UCSD-AML1 (cell line): Measurements from ENCODE around the gene SDC4.

Source experiments
- DNase-seq: peaks from one replicate; lab custom pipeline; 2025; ENCODE audit not compliant: unreplicated experiment; lab: John Stamatoyannopoulos, UW

SDC4 gene

DNA sequence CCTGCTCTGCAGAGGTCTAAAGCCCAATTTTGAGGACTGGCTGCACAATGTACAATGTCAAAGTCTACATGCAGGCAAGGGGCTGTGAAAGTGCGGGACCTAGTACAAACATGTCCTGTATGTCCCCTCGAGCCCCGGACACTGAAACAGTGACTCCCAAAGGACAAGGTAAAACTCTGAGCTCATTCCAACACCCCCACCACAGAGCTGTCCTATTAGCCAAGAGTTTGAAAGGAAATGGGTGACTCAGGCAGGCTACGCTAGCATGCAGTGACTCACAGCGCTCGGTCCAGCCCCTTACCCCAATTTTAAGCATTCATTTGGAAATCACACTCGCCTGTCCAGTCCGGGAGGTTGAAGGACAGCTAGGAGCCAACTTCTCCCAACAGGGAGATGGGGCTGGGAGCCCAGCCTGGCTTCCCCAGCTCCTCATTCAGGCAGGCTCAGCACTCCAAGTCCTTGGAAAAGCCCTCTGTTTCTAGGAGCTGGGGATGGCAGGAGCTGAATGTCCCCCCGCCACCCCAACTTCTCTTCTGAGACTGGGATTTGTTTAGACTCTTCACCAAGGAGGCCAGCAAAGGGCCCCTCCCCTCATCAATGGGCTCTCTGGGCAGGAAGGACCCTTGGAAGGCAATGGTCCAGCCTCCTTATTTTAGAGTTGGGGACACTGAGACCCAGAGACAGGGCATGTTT lies 3.9 kb downstream of the SDC4 start:
- DNase-seq, result peak; percentile 45

DNA sequence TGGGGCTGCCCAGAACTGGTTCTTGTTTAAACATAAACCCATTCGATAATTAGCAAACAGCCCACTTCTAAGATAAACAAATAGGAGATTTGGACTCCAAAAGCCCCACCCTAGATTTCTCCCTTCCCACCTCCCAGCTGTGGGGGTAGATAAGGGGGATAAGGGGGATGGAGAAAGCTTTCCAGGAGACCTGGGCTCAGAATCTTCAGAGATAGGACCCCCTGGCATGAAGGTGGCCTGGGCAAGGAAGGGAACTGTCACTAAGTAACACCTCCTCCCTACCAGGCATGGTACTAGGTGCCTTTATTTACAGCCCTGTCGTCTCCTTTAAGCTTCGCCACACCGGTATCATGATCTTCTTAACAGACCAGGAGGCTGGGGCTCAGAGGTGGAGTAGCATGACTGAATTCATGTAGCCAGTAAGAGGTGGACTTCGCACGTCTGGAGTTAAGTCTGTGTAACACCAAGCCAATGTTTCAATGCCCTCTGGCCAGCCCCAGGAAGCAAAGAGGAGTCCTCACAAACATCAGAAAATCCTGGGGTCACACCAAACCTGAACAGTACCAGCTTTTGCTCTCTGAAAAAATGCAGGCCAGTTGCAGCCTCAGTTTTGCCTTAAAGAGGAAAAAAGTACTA lies 4.6 kb downstream of the SDC4 start:
- DNase-seq, result no peak

DNA sequence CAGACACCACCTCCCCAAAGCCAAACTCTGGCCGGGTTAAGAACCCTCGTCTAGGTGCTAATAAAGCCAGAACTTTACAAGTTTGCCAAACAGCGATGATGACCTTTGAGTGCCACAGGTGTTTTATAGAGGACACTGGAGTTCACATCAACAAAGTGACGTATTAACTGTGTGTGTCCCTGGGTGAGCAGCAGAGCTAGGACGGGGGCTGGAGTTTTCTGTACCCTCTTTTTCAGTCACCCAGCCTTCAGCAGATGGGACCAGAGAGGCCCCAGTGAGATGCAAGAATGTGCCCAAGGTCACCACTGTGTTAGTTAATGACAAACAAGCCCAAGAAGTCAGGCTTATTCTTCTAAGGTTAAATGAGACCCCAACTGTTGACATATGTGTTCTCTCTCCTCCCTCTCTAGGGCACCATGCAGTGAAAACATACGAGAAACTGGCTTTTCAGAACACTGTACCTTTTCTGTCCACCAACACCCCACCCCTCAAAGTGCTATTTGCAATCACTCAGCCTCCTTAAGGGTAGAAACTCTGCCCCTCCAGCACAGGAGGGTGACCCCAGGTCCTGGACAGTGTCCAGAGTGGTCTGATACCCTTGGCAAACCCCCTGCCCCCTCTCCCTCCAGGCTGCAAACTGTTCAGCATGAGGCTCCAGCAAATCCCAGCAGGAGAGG lies 5.2 kb downstream of the SDC4 start:
- DNase-seq, result no peak

DNA sequence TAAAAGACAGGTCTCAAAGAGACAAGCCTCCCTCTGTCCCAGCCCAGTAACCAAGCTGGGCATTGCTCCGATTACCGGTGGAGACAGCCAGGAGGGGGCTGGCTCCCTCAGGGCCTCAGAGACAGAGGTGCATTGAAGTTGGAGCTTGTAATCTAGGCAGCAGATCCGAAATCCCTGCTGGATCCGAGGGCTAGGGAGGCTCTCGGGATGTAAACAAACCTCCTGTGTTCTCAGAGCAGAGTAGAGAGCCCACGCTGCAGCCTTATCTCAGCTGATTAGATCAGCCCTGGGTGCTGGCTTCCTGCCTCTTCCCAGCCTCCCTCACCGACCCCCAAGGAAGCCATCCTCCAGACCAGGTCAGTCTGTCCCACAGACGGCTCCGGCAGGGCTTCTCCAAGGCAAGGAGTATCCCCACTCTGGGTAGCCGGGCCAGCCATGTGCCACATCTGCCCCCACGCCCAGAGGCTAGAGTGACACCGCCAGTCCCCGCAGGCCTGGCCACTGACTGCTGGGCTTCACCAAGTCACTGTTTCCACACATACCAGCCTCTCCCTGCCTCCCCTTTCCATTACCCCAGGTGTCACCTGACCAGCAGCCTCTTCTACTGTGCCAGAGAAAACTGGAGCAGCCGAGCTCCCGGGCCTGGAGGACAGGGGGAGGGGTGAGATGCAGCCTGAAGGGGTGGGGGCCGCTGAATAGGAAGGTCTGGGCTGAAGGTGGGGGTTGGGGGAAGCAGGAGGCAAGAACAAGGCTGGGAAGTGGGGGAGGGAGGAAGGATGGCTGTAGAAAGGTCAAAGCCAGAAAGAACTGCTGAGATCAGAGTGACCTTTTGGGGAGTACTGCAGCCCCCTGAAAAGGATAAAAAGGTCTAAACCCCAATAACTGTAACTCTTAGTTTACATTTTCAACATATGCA lies 6.0 kb downstream of the SDC4 start:
- peak; percentile 53 for DNase-seq

DNA sequence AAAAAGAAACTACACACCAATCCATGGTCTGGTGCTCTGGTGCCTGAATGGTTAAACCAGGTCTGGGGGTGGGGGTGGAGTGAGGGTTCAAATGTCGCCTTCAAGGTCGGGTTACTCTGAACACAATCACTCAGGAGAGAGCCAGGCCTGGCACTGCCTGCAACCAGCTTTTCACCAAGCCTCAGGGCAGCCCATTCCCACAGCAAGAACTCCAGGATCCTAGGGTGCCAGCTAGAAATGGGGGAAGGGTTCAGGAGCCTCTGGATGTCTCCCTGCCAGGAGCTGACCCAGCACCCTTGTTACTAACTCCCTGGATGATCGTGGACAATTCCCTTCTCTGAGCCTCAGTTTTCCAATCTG lies 6.7 kb downstream of the SDC4 start:
- DNase-seq, result no peak

DNA sequence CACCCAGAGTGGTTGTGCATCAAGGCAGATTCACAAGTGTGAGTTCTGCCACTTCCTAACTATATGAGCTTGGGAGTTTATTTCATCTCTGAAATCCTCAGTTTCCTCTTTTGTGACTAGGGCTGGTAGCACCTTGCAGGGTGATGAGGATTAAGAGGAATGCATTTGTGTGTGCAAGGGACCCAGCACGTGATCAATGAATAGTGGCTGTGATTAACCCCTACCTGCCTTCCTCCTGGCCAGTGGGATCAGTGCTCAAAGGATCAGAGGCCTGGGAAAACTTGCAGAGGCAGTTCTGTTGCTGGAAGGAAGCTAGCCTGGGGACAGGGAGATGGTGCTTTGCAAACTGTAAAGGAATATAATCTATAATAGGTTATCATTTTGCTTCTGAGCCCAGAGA lies 7.3 kb downstream of the SDC4 start:
- DNase-seq, result no peak

DNA sequence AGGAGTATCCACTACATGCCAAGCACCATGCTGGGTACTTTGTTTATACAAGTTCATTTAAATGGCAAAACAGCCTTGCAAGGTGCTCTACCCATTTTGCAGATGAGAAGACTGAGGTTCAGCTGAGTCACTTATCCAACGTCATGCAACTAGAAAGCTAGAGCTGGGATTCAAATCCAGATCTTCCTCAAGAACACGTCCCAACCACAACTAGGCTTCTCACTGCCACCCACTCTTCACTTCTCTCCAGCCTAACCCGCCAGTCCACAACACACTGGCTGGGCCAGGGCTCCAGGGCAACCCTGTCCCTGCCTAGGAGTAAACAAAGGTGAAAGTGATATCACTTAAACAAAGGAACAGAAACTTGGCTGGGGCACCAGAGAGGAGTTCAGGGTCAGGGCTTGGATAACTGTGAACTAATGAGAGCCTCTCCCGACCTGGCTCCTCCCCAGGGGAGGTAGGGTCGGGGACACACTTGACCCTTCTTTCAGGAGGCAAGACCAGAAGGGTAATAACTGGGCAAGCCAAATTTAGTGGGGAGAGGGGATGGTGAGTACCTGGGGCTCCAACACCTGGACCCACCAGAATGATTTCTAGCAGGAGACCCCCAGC lies 7.9 kb downstream of the SDC4 start:
- no peak for DNase-seq

DNA sequence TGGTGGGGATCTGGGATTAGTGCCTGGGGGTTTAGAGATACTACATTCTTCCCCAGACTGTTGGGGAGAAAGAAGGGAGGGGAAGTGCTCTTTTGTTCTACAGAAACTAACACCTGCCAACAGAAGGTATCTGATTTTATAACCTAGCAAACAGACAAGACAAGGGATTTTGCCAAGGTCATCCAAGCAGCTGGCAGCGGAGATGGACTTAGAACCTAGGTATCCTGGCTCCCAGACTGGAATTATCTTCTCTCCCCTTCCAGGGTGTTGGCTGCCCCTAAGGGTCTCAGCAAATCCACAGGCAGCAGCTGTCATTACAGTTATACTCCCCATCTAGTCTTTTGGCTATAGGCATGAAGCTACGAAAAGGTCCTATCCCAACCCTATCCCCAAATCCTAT lies 8.4 kb downstream of the SDC4 start:
- no peak for DNase-seq

DNA sequence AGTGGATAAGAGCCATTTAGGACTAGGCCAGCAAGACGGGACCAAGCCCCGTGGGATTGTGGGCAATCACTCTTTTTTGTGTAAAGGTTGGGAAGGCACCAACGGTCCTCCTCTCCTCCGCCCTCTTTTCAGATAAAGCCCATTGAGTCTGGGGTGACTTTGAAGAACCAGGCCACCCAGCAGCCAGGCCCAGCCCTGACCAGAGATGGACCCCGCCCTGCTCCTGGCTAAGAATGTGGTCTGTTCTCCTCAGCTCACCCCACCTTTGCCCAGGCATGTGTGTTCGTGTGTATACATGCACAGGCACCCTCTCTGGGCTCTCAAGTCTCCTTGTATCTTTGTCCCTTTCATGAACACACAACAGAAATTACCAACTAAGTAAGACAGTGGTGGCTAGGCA lies 9.1 kb downstream of the SDC4 start:
- no peak for DNase-seq

DNA sequence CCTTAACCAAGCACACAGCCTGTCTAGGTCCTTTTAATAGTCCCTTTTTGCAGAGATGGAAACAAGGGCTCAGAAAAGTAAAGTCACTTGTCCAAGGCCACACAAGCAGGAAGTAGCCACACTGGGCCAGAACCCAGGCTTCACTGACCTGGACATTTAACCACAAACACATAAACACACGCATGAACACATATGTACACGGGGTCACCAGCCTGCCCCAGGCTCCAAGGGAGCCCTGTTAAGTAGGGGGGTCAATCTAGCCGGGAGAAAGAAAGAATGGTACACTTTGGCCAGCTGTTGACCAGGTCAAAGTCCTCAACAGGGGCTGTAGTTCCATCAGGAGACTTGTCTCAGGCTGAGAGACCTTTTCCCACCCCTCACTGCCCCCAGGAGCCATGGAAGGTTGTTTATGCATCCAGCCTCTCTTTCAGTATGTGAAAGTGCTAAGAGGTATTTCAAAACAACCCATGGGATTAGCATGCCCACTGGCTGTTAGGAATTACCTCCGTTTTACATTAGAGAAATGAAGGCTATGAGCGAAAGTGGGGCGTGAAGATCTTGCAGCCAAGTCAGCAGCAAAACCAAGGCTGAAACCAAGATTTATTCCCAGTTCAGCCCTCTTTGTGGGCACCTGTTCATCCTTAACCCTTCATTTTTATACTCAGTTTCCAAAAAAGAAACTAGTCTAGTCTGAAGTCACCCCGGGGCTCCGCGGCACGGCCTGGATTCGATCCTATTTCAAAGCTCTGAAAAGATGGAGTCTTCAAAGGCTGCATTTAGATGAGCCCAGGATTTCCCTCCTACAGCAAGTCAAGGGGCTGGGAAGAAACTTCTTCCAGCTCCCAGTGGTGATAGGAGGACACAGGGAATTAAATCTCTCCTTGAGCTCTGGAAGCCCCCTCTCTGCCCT lies 9.8 kb downstream of the SDC4 start:
- DNase-seq, result no peak

DNA sequence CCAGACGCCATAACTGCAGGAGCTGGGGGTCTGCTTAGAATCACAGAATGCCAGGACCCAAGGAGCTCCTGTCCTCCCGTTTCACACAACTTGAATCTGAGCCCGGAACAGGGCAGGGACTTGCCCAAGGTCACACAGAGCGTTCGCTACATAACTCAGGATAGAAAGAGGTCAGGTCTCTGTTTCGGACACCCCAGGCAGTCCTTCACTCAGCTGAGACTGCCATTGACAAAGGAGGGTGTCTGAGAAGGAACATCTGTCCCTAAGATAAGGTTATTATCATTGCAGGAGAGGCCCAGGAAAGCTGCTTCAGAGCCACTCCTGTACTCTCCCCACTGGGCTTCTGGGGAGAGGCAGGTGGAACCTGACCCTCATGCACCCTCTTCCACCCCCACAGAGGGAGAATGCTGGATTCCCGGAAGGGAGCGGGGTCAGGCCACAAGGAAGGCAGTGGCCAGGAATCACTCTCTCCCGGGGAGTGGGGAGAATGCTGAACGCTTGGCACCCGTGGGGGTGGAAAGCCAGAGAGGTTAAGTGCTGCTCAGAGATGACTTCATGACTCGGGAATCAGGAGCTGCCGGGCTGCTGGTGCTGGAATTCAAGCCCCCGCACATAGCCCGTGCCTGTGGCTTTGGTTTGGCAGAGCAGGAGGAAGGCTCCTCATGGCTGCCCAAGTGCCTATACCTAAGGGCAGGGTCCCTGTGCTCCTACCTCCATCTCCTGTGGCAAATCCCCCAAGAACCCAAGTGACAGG lies 10.7 kb downstream of the SDC4 start:
- DNase-seq, result no peak

DNA sequence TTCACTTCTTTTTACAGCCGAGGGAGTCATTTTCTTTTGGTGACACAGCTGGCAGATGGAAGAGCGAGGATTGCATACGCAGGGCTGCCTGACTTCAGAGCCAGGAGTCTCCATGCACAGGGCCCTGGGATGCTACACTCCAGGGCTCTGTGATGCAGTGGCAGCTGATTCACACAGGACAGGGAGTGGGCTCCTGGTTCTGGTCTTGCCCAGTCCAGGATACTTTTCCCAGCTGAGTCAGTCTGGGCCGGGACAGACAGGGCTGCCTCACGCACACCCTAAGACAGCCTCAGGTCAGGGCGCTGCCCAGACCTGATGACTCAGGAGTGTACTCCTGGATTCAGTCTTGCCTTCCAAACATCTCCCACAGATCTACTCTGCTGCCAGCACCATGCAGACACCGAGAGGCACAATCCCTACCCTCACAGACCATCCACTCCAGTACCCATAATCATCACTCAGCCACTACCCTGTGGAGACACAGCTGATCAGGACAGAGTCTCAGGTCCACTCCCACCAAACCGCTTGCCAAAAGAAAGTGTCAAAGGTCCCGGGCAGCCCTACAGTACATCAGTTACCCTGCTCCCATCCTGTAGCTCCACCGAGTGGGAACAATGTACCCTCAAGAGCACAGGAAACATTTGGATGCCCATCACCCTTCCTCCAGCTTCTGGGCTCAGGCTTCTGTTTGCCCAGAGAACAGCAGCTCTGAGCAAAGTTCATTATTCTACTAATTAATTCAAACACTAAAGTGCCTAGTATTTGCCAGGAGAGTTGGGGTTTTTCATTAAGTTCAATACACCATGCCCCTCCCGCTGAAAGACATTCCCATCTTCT lies 11.5 kb downstream of the SDC4 start:
- DNase-seq, result no peak

DNA sequence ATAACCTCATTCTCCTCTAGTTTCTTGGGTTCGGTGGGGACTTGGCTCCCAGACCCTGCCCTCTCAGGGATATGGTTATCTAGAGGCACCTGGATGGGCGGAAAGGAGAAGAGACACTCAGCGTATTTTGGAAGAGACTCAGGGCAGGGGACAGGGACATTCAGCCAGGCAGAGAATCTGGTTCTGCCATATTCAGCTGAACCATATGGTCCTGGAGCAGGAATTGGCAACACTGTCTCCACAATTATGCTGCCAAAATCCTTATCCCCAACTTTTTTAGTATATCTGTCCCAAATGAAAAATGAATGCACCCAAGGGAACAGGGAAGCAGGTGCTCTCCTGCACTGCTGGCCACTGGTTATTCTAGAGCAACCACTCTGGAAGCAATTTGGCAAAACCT lies 17.7 kb downstream of the SDC4 start:
- no peak for DNase-seq

DNA sequence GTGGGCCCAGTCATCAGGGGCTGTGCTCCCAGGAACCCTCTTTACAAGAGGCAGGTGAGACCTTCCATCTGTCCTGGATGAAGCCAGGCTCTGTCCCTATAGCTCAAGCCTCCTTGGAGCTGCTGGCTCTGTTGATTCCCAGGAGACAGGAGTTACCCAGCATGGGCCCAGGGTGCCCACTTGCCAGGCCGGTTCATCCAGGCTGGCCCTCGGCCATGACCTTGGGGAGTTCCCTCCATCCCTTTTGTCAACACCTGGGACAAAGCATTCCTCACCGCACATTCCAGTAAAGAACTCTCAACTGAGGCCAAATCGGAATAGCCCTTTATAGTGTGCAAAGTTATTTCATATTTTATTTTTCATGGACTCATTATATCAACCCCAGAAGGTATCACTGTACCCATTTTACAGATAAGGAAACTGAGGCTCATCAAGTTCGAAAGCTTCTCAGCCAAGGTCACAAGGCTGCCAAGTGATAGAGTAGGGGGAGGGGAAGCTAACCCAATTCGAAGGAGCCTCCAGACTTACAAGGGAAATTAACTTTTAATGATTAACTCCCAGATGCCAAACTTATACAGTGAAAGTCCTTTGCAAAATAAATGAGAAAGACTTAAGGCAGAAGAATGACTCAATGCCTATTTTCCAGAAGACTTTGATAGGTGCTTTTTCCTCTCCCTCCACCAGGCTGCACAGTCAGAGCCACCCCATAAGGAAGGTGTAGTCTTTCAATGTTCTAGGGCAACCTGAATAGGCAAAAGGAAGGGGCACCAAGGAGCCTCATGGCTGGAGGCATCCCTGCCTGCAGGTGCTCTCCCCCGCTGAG lies 18.5 kb downstream of the SDC4 start:
- no peak for DNase-seq

DNA sequence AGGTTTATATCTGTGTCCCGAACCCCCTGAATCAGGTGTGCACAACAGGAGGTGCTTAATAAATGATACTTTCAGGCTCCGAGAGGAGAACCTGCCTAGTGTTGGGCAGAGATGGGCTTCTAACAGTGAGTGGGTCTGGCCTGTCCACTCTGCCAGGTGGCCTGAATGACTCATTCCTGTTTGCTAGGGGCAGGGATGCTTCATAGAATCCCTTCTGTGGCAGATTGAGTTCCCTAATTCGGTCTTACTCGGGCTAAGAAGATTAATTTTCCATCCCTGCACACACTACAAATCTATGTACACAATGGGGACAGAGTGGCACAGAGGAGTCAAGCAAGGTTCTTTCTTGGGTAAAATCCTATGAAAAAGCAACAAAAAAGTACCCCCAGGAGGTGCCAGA lies 19.8 kb downstream of the SDC4 start:
- DNase-seq, result no peak

DNA sequence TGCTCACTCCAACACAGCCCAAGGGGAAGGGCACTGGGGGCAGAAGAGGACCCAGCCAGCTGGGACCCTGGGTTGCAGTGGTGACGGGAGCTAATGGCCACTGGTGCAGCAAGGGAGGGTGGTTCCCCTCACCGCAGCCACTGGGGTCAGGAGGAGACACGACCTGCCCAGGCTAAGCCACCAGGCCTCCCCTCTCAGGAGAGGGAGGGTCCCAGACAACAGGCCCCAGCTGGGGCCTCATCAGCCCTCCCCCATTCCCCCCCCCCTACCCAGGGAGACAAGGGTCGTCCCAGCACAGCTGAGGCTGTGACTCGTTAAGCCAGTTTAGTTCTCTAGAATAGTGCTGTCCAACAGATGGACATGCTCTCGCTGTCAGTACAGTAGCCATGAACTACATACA lies 22.9 kb downstream of the SDC4 start:
- no peak for DNase-seq

DNA sequence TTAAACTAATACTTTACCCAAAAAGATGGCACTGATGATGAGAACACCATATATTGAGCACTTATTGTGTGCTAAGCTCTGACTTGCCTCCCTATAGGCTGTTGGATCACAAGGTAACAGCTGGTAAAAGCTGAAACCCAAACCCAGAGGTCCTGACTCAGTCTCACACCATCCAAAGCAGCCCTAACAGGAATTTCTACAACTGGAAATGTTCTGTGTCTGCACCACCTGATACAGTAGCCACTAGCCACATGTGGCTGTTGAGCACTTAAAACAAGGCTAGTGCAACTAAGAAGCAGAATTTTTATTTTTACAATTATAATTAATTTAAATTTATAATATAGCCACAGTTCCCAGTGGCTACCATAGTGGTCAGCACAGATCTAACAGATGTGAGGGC lies 24.5 kb downstream of the SDC4 start:
- no peak for DNase-seq

DNA sequence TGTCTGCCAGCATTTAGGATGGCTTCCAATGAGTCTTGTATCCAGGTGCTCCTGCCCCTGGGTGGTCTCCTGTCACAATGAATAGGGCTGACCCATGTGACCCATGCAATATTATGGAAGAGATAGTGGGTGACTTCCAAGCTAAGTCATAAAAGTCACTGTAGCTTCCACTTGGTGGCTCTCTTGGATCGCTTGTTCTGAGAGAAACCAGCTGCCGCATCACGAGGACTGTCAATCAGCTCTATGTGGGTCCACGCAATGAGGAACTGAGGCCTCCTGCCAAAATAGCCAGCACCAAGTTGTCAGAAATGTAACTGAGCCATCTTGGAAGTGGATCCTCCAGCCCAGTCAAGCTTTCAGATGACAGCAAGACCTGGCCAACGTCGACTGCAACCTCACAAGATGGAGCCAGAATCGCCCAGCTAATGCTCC lies 25.3 kb downstream of the SDC4 start:
- peak; percentile 52 for DNase-seq
